H1 (cell line): Measurements from ENCODE around the gene CSNK1D. TPM values are rescaled to one million over a fixed set of nuclear protein-coding genes. Genes with fewer than 3 reads are reported as not detected.

Experiments used
- CTCF ChIA-PET: fragments of 300-600 bp; sonication (Branson Sonifier 250); formaldehyde crosslinking; loops from one replicate; lab custom pipeline; 2021; ENCODE audit not compliant: partially characterized antibody; lab: Charles Lee
- POLR2A ChIA-PET: fragments of 300-600 bp; sonication (Branson Sonifier 250); formaldehyde crosslinking; loops from one replicate; lab custom pipeline; 2021; ENCODE audit warnings: inconsistent platforms; ENCODE audit not compliant: partially characterized antibody; lab: Charles Lee
- DNase-seq, 2 experiments: peaks; one replicate each; pipeline versions ENCODE4 v3.0.0 to v3.0.0-alpha.2; 2010 to 2022; ENCODE audit warnings: low spot score in 2 of 2, low read depth in 1 of 2, mixed read lengths in 1 of 2
- FAIRE-seq: peaks from 2 replicates; lab custom pipeline; 2011; peaks lifted over from hg19 to GRCh38; lab: Jason Lieb, UNC
- H2AFZ ChIP-seq: 2 replicates; pipeline ENCODE4 v1.8.1; 2012; ENCODE audit warnings: low read length, inconsistent platforms
- H2AK5ac ChIP-seq: 2 replicates; pipeline ENCODE4 v1.6.1; 2013; ENCODE audit warnings: low read depth, low read length
- H2BK120ac ChIP-seq: replicated peaks from 2 replicates; pipeline ENCODE3; 2013; ENCODE audit warnings: low read depth, low read length, inconsistent platforms
- H2BK12ac ChIP-seq: 2 replicates; pipeline ENCODE4 v1.6.1; 2013; ENCODE audit warnings: low read depth, low read length
- H2BK15ac ChIP-seq: 2 replicates; pipeline ENCODE4 v1.6.1; 2013; ENCODE audit warnings: low read length
- H2BK20ac ChIP-seq: 2 replicates; pipeline ENCODE4 v1.6.1; 2013; ENCODE audit warnings: low read length
- H2BK5ac ChIP-seq: 2 replicates; pipeline ENCODE4 v1.6.1; 2013; ENCODE audit warnings: low read depth, low read length
- H3K14ac ChIP-seq: 2 replicates; pipeline ENCODE4 v1.6.1; 2013; ENCODE audit warnings: inconsistent platforms; ENCODE audit not compliant: insufficient read length
- H3K18ac ChIP-seq: 2 replicates; pipeline ENCODE4 v1.6.1; 2013; ENCODE audit warnings: low read length; ENCODE audit errors: extremely low read depth
- H3K23ac ChIP-seq: 2 replicates; pipeline ENCODE4 v1.6.1; 2013; ENCODE audit warnings: inconsistent platforms; ENCODE audit not compliant: insufficient read length
- H3K23me2 ChIP-seq: 2 replicates; pipeline ENCODE4 v1.6.1; 2013; ENCODE audit warnings: low read depth, low read length
- H3K27ac ChIP-seq: 2 replicates; pipeline ENCODE4 v1.6.1; 2011; ENCODE audit warnings: low read depth, low read length, inconsistent platforms
- H3K27me3 ChIP-seq, 4 experiments: replicated peaks in 1 of 4; 1 replicate in 1 of 4; 2 replicates in 3 of 4; pipeline versions ENCODE4 v1.6.1 to v1.8.1; 2011 to 2013; ENCODE audit warnings: low read length in 3 of 4, mild to moderate bottlenecking in 3 of 4, inconsistent platforms in 2 of 4, mixed read lengths in 2 of 4, moderate library complexity in 1 of 4; ENCODE audit not compliant: control insufficient read depth in 3 of 4, insufficient read depth in 3 of 4; ENCODE audit errors: extremely low read depth in 1 of 4
- H3K36me3 ChIP-seq, 4 experiments: 2 replicates each; pipeline versions ENCODE4 v1.6.1 to v1.8.1; 2011 to 2013; ENCODE audit warnings: mild to moderate bottlenecking in 4 of 4, low read length in 3 of 4, moderate library complexity in 2 of 4, control low read depth in 1 of 4, inconsistent platforms in 1 of 4; ENCODE audit not compliant: insufficient read depth in 4 of 4, control insufficient read depth in 2 of 4
- H3K4ac ChIP-seq: replicated peaks from 2 replicates; pipeline ENCODE3; 2013; ENCODE audit warnings: low read length, low read depth, mixed read lengths, inconsistent platforms; ENCODE audit not compliant: insufficient read length
- H3K4me1 ChIP-seq, 4 experiments: replicated peaks in 1 of 4; 1 replicate in 1 of 4; 2 replicates in 3 of 4; pipeline versions ENCODE4 v1.6.1 to v1.8.1; 2011 to 2013; ENCODE audit warnings: low read length in 3 of 4, inconsistent platforms in 2 of 4, mixed read lengths in 1 of 4; ENCODE audit not compliant: insufficient read depth in 4 of 4, control insufficient read depth in 3 of 4
- H3K4me2 ChIP-seq, 2 experiments: 2 replicates each; pipeline versions ENCODE4 v1.6.1 to v1.8.1; 2011 to 2013; ENCODE audit warnings: low read depth in 2 of 2, low read length in 2 of 2, control low read depth in 1 of 2, inconsistent platforms in 1 of 2, mild to moderate bottlenecking in 1 of 2; ENCODE audit not compliant: insufficient read depth in 1 of 2
- H3K4me3 ChIP-seq, 4 experiments: fragments of 200-600, 300-600 bp in 1 of 4; sonication (generic), shearing (Covaris generic), sonication (Bioruptor Twin) in 1 of 4; 2 replicates each; pipeline versions ENCODE4 v1.5.1 to v1.8.1; 2011 to 2016; ENCODE audit warnings: low read length in 4 of 4, low read depth in 3 of 4, control low read depth in 2 of 4, inconsistent platforms in 2 of 4, mild to moderate bottlenecking in 2 of 4, mixed read lengths in 1 of 4, moderate library complexity in 1 of 4; ENCODE audit not compliant: insufficient read depth in 2 of 4; ENCODE audit errors: extremely low read depth in 1 of 4
- H3K56ac ChIP-seq: replicated peaks from 2 replicates; pipeline ENCODE3; 2013; ENCODE audit warnings: low read depth, mild to moderate bottlenecking, mixed read lengths, low read length, inconsistent platforms; ENCODE audit not compliant: insufficient read length
- H3K79me1 ChIP-seq: 2 replicates; pipeline ENCODE4 v1.6.1; 2013; ENCODE audit warnings: low read depth, low read length, control low read depth
- H3K79me2 ChIP-seq, 2 experiments: 2 replicates each; pipeline versions ENCODE4 v1.6.1 to v1.8.1; 2012 to 2013; ENCODE audit warnings: low read length in 2 of 2, mild to moderate bottlenecking in 2 of 2, inconsistent platforms in 1 of 2; ENCODE audit not compliant: insufficient read depth in 2 of 2, control insufficient read depth in 1 of 2
- H3K9ac ChIP-seq, 4 experiments: replicated peaks in 1 of 4; 1 replicate in 1 of 4; 2 replicates in 3 of 4; pipeline versions ENCODE4 v1.6.1 to v1.8.1; 2011 to 2013; ENCODE audit warnings: low read depth in 3 of 4, low read length in 3 of 4, control low read depth in 2 of 4, mild to moderate bottlenecking in 2 of 4, moderate library complexity in 2 of 4, inconsistent platforms in 1 of 4; ENCODE audit errors: extremely low read depth in 1 of 4
- H3K9me3 ChIP-seq, 2 experiments: 2 replicates each; pipeline versions ENCODE4 v1.6.1 to v1.8.1; 2012 to 2013; ENCODE audit warnings: mild to moderate bottlenecking in 2 of 2, moderate library complexity in 2 of 2, control low read depth in 1 of 2, inconsistent platforms in 1 of 2, low read depth in 1 of 2, low read length in 1 of 2, mixed read lengths in 1 of 2; ENCODE audit not compliant: insufficient read depth in 2 of 2
- H4K20me1 ChIP-seq, 2 experiments: replicated peaks in 1 of 2; 2 replicates each; pipeline versions ENCODE3 to v1.8.1; 2011 to 2013; ENCODE audit warnings: inconsistent platforms in 2 of 2, low read length in 2 of 2, mild to moderate bottlenecking in 1 of 2; ENCODE audit not compliant: insufficient read depth in 2 of 2, control insufficient read depth in 1 of 2
- H4K5ac ChIP-seq: 2 replicates; pipeline ENCODE4 v1.6.1; 2013; ENCODE audit warnings: low read length, low read depth, mixed read lengths, inconsistent platforms; ENCODE audit not compliant: insufficient read length
- H4K8ac ChIP-seq: 2 replicates; pipeline ENCODE4 v1.8.0; 2013; ENCODE audit warnings: mild to moderate bottlenecking, moderate library complexity, low read length, inconsistent platforms; ENCODE audit not compliant: insufficient read depth; ENCODE audit errors: extremely low read depth
- H4K91ac ChIP-seq: replicated peaks from 2 replicates; pipeline ENCODE3; 2013; ENCODE audit warnings: low read length, mixed read lengths, inconsistent platforms; ENCODE audit not compliant: insufficient read length
- CTBP2 ChIP-seq: IDR thresholded peaks from 2 replicates; pipeline ENCODE4 v1.7.0; 2011; ENCODE audit warnings: borderline replicate concordance, mild to moderate bottlenecking, moderate library complexity, mixed read lengths, low read length; ENCODE audit not compliant: insufficient read depth, insufficient read length
- EP300 ChIP-seq, 2 experiments: IDR thresholded peaks; 1 replicate in 1 of 2; 2 replicates in 1 of 2; pipeline ENCODE4 v1.6.1; 2011 to 2012; ENCODE audit warnings: low read depth in 2 of 2, low read length in 2 of 2, mild to moderate bottlenecking in 2 of 2, borderline replicate concordance in 1 of 2, inconsistent platforms in 1 of 2, moderate library complexity in 1 of 2
- HDAC2 ChIP-seq, 2 experiments: fragments of 300-600 bp in 1 of 2; sonication (generic) in 1 of 2; IDR thresholded peaks; 2 replicates each; pipeline ENCODE4 v1.6.1; 2011 to 2012; ENCODE audit warnings: low read depth in 2 of 2, low read length in 2 of 2, mild to moderate bottlenecking in 2 of 2, moderate library complexity in 2 of 2, borderline replicate concordance in 1 of 2, inconsistent platforms in 1 of 2
- HDAC6 ChIP-seq: IDR thresholded peaks from one replicate; pipeline ENCODE4 v1.7.1; 2012; ENCODE audit warnings: low read depth, mild to moderate bottlenecking, inconsistent platforms, low read length, moderate library complexity
- POLR2AphosphoS5 ChIP-seq: IDR thresholded peaks from 2 replicates; pipeline ENCODE4 v1.6.1; 2011; ENCODE audit warnings: low read depth, low read length
- SIN3A ChIP-seq, 2 experiments: IDR thresholded peaks in 1 of 2; conservative IDR thresholded peaks in 1 of 2; 2 replicates each; pipeline ENCODE4 v1.6.1; 2011 to 2012; ENCODE audit warnings: low read length in 2 of 2, improper control_type of control experiment in 1 of 2, low read depth in 1 of 2, mild to moderate bottlenecking in 1 of 2
- SP2 ChIP-seq: IDR thresholded peaks from 2 replicates; pipeline ENCODE4 v1.6.1; 2012; ENCODE audit warnings: mild to moderate bottlenecking, low read length, inconsistent platforms
- TEAD4 ChIP-seq: IDR thresholded peaks from 2 replicates; pipeline ENCODE4 v1.6.1; 2012; ENCODE audit warnings: low read depth, low read length, inconsistent platforms, mixed read lengths
- WGBS, 2 experiments: shearing (Covaris generic) in 1 of 2; methylation state at CpG; one replicate each; pipeline versions ENCODE4 v1.1.6 to v1.1.7; 2013 to 2015; ENCODE audit warnings: low lambda C conversion rate in 2 of 2, mixed read lengths in 2 of 2, inconsistent platforms in 1 of 2, low coverage in 1 of 2, missing lambda C conversion rate in 1 of 2; ENCODE audit not compliant: insufficient replicate concordance in 2 of 2, insufficient coverage in 1 of 2, insufficient read length in 1 of 2; ENCODE audit errors: extremely low coverage in 1 of 2, missing lambda C conversion rate in 1 of 2; 5-methylcytosine and 5-hydroxymethylcytosine counted together
- polyA plus RNA-seq, 7 experiments: library from polyadenylated mRNA; depleted of rRNA in 3 of 7; stranded (reverse) in 5 of 7; unstranded in 2 of 7; fragments of >200 nt in 5 of 7; fragments of 200-250 nt in 2 of 7; gene quantifications; 1 replicate in 5 of 7; 2 replicates in 1 of 7; 4 replicates in 1 of 7; pipeline versions ENCODE4 v1.2.1 to v1.2.3, GENCODE V29; 2011 to 2013; ENCODE audit warnings: missing spikeins in 2 of 7, mixed read lengths in 2 of 7
- total RNA-seq: library from RNA; stranded (reverse); fragmentation: NEBNext Ultra II Directional; extraction: Animal tissue kit (Norgen Biotek cat#: 25700); gene quantifications from 2 replicates; pipeline ENCODE4 v1.2.1, GENCODE V29; 2021
- TF ChIP-seq, protein P1 (sequence below): IDR thresholded peaks from 2 replicates; pipeline ENCODE4 v1.6.1; 2012; ENCODE audit warnings: inconsistent platforms
- TF ChIP-seq, protein P2 (sequence below), 3 experiments: IDR thresholded peaks; 1 replicate in 2 of 3; 2 replicates in 1 of 3; pipeline versions ENCODE4 v1.5.1 to v1.6.1; 2011; ENCODE audit warnings: low read length in 3 of 3, mild to moderate bottlenecking in 3 of 3, inconsistent platforms in 2 of 3, low read depth in 1 of 3, moderate library complexity in 1 of 3; ENCODE audit not compliant: insufficient read depth in 1 of 3; ENCODE audit errors: control extremely low read depth in 1 of 3

CSNK1D gene
- total and polyA plus RNA-seq, 2 of the 8 experiments (the other 6 are each of a cell fraction or from before 2014, with no cell fraction given) = 73.5 to 103 TPM

DNA sequence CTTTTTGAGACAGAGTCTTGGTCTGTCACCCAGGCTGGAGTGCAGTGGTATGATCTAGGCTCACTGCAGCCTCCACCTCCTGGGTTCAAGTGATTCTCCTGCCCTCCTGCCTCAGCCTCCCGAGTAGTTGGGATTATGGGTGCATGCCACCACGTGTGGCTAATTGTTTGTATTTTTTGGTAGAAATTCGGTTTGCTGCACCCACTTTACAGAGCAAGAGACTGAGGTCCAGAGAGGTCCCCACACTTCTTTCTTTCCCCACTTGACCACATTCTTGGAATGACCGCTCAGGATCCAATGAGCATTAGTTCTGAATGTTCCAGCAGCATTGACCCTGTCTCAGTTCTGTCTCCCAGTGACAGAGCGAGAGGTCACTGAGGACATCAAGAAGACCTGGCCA is 50.0 kb downstream of the CSNK1D start:
- FAIRE-seq (no peak), DNase-seq (no peak)
- Histone ChIP-seq H3K9me3 (no peaks in the 10 kb centered on the region), H4K91ac (no peak overlapping the region), H3K27ac (no peak overlapping the region), H3K14ac (no peak overlapping the region), H4K5ac (no peak overlapping the region), H3K4me2 (no peak overlapping the region), H3K36me3 (no peaks in the 10 kb centered on the region), H3K4ac (no peak overlapping the region), H3K79me2 (no peaks in the 10 kb centered on the region), H4K8ac (no peak overlapping the region), H3K4me3 (no peak overlapping the region), H3K56ac (no peak overlapping the region), H3K4me1 (peaks cover 0 to 4% (median 0%) of the 10 kb centered on the region in 4 experiments; a peak in 2 of 7 replicates), H3K23me2 (peaks cover 5% of the 10 kb centered on the region; the same call in 1 of the 2 replicates), H3K79me1 (no peaks in the 10 kb centered on the region; the same call in 1 of the 2 replicates), H2BK12ac (no peak overlapping the region), H2AFZ (no peak overlapping the region), H2BK5ac (no peak overlapping the region), H2BK15ac (no peak overlapping the region), H3K23ac (no peak overlapping the region), H2BK120ac (no peak overlapping the region), H3K18ac (no peak overlapping the region), H2AK5ac (no peak overlapping the region), H3K27me3 (peaks cover 6 to 24% (median 20%) of the 10 kb centered on the region in 4 experiments), H4K20me1 (peaks cover 0 to 6% of the 10 kb centered on the region in 2 experiments), H3K9ac (no peak overlapping the region), H2BK20ac (no peak overlapping the region)
- ChIA-PET CTCF (no interaction called here), POLR2A (no interaction called here)
- 73% methylated on average over 5 of the region's 5 CpGs; no CpG with 5 or more reads in 1 of the 2 experiments for WGBS, 2 experiments
- TF ChIP-seq, protein P1, sequence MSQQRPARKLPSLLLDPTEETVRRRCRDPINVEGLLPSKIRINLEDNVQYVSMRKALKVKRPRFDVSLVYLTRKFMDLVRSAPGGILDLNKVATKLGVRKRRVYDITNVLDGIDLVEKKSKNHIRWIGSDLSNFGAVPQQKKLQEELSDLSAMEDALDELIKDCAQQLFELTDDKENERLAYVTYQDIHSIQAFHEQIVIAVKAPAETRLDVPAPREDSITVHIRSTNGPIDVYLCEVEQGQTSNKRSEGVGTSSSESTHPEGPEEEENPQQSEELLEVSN = no peak
- TF ChIP-seq CTBP2 (no peak), SIN3A (conservative IDR thresholded peaks at IDR 0.05 in 1 of 2, IDR thresholded peaks at IDR 0.05 in 1 of 2; ENCODE audit: low read depth in 1 of 2, low read length in 2 of 2) (no peak), EP300 (IDR thresholded peaks at IDR 0.05; ENCODE audit: borderline replicate concordance in 1 of 2, low read depth in 2 of 2, low read length in 2 of 2) (no peak), HDAC6 (no peak), TEAD4 (no peak), SP2 (no peak), HDAC2 (IDR thresholded peaks at IDR 0.05; ENCODE audit: borderline replicate concordance in 1 of 2, low read depth in 2 of 2, low read length in 2 of 2) (no peak), POLR2AphosphoS5 (no peak)
- TF ChIP-seq, protein P2, sequence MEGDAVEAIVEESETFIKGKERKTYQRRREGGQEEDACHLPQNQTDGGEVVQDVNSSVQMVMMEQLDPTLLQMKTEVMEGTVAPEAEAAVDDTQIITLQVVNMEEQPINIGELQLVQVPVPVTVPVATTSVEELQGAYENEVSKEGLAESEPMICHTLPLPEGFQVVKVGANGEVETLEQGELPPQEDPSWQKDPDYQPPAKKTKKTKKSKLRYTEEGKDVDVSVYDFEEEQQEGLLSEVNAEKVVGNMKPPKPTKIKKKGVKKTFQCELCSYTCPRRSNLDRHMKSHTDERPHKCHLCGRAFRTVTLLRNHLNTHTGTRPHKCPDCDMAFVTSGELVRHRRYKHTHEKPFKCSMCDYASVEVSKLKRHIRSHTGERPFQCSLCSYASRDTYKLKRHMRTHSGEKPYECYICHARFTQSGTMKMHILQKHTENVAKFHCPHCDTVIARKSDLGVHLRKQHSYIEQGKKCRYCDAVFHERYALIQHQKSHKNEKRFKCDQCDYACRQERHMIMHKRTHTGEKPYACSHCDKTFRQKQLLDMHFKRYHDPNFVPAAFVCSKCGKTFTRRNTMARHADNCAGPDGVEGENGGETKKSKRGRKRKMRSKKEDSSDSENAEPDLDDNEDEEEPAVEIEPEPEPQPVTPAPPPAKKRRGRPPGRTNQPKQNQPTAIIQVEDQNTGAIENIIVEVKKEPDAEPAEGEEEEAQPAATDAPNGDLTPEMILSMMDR (IDR thresholded peaks at IDR 0.05; ENCODE audit: control extremely low read depth in 1 of 3, insufficient read depth in 1 of 3, low read depth in 1 of 3, low read length in 3 of 3) = no peak
